Measurements from ENCODE around the gene DRC3. TPM values are rescaled to one million over a fixed set of nuclear protein-coding genes. Genes with fewer than 3 reads are reported as not detected.

The DRC3 gene
- total RNA-seq, 3 donors from 2014 or later: 1.0 to 3.3 (median 1.4) TPM

DNA sequence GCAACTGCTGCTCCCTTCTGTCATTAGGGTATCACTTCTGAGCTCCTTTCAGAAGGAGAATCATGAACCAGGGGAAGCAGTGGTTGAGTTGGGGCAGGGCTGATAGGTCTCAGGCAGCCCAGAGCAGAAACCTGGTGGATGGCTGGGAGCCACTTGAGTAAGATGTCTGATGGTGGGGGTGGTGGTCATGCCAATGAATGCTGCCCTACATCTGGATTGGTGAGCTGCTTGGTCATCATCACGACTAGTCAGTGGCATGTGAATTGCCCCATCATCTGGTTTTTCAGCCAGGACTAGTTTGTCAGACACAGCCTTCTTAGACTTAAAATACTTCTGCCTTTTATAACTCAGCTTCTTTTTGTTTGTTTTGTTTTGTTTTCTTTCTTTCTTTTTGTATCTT, 69.1 kb downstream of the DRC3 start:
- no peak overlapping the region for H3K4me3 ChIP-seq
- intact Hi-C loops (cut with DNase I, micrococcal nuclease): no loop called here
- no peaks in the 10 kb centered on the region for H3K36me3 ChIP-seq (ENCODE audit: low read depth)
- DNase-seq (no peak), ATAC-seq (no peak)
- H3K9me3 ChIP-seq: no peaks in the 10 kb centered on the region
- no peak for TF ChIP-seq CTCF (IDR thresholded peaks at IDR 0.05)
- H3K4me1 ChIP-seq (ENCODE audit: low read depth): peaks cover 18% of the 10 kb centered on the region

DNA sequence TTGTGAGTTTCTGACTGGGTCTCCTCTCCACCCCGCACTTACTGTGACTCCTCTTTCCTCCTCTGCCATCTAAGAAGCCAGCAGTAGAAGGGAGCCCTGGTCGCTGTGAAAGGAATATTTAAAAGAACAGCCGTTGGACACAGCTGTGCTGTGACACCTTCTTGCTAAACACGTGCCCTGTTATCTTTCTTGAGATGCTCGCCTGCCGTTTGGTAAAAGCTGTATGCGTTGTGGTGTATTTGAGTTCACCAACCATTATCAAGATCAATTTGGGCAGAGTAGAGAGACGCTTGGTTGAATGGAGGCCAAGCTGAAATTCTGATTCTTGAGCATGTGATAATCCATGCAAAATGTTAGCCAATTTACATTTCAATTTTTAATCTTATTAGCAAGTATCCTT, 70.3 kb downstream of the DRC3 start:
- H3K9me3 ChIP-seq: no peaks in the 10 kb centered on the region
- no peak for TF ChIP-seq CTCF (IDR thresholded peaks at IDR 0.05)
- H3K36me3 ChIP-seq (ENCODE audit: low read depth): no peaks in the 10 kb centered on the region
- H3K4me1 ChIP-seq (ENCODE audit: low read depth): peaks cover 11% of the 10 kb centered on the region
- intact Hi-C loops (cut with DNase I, micrococcal nuclease): no loop called here
- no peak for DNase-seq
- ATAC-seq: no peak
- H3K4me3 ChIP-seq: no peak overlapping the region

GRCh38 chr17:18043491-18043890, 70.8 kb downstream of the DRC3 start:
- Histone ChIP-seq H3K4me1 (ENCODE audit: low read depth) (peaks cover 6% of the 10 kb centered on the region), H3K36me3 (ENCODE audit: low read depth) (no peaks in the 10 kb centered on the region), H3K4me3 (no peak overlapping the region), H3K9me3 (no peaks in the 10 kb centered on the region)
- no peak for DNase-seq
- no peak for ATAC-seq
- TF ChIP-seq CTCF (IDR thresholded peaks at IDR 0.05): no peak
- intact Hi-C loops (cut with DNase I, micrococcal nuclease): no loop called here

DNA sequence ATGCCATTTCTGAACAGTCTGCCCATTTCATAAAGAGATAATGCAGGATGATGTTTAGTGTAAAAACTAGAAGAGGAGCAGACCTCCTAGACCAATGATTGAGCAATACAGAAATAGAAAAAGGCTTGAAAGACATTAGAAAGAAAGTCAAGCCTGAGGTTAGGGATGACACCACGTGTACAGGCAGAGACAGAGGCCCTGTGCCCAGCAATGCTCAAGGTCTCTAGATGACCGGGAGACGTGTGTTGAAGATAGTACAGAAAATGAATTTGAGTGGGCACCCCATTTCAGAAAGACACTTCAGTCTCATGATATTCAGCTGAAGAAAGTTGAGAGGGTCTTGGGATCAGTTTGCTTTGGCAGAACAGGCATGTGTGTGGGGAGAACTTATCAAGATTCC, 71.9 kb downstream of the DRC3 start:
- intact Hi-C loops (cut with DNase I, micrococcal nuclease): no loop called here
- no peak for ATAC-seq
- no peak for DNase-seq
- Histone ChIP-seq H3K36me3 (ENCODE audit: low read depth) (no peaks in the 10 kb centered on the region), H3K4me3 (no peak overlapping the region), H3K9me3 (no peaks in the 10 kb centered on the region), H3K4me1 (ENCODE audit: low read depth) (peaks cover 6% of the 10 kb centered on the region)
- TF ChIP-seq CTCF (IDR thresholded peaks at IDR 0.05): no peak

- ATAC-seq: no peak
- Histone ChIP-seq H3K9me3 (no peaks in the 10 kb centered on the region), H3K36me3 (ENCODE audit: low read depth) (no peaks in the 10 kb centered on the region), H3K4me1 (ENCODE audit: low read depth) (no peaks in the 10 kb centered on the region), H3K4me3 (no peak overlapping the region)
- intact Hi-C loops (cut with DNase I, micrococcal nuclease): no loop called here
- DNase-seq: no peak
- TF ChIP-seq CTCF (IDR thresholded peaks at IDR 0.05): no peak
Observed at GRCh38 chr17:18045691-18046350, 73.2 kb downstream of the DRC3 start.

- ATAC-seq (no peak), DNase-seq (no peak)
- Histone ChIP-seq H3K4me1 (ENCODE audit: low read depth) (no peaks in the 10 kb centered on the region), H3K9me3 (no peaks in the 10 kb centered on the region), H3K36me3 (ENCODE audit: low read depth) (peaks cover 6% of the 10 kb centered on the region), H3K4me3 (no peak overlapping the region)
- intact Hi-C loops (cut with DNase I, micrococcal nuclease): no loop called here
- no peak for TF ChIP-seq CTCF (IDR thresholded peaks at IDR 0.05)
Observed at GRCh38 chr17:18055597-18055996, 82.9 kb downstream of the DRC3 start.

All from mucosa of descending colon (tissue), 3 donors.